IMR-90 (cell line): Measurements from ENCODE around the gene ADAMTS18. TPM values are rescaled to one million over a fixed set of nuclear protein-coding genes. Genes with fewer than 3 reads are reported as not detected.

ENCODE experiments used
- ATAC-seq: fragments of 200-7000 bp; cut with Tn5 transposase; 2 replicates; pipeline ENCODE4 v1.9.1; 2020; ENCODE audit warnings: low read depth, mild to moderate bottlenecking, moderate library complexity
- BruUV-seq: library from RNA; stranded (reverse); fragments of 400-500 nt; replicated peaks from 2 replicates; lab custom pipeline; 2021; lab: Mats Ljungman, UMichigan
- CTCF ChIA-PET: fragments of 300-600 bp; formaldehyde crosslinking; extraction: SDS; loops from one replicate; lab custom pipeline; 2021; ENCODE audit warnings: antibody characterized with exemption; lab: Yijun Ruan, JAX
- POLR2A ChIA-PET: fragments of 300-600 bp; sonication (Branson Sonifier 250); formaldehyde crosslinking; loops from one replicate; lab custom pipeline; 2022; ENCODE audit warnings: antibody characterized with exemption; ENCODE audit not compliant: unreplicated experiment; lab: Charles Lee
- DNase-seq: peaks from one replicate; pipeline ENCODE4 v3.0.0; 2013
- H2AFZ ChIP-seq: replicated peaks from 2 replicates; pipeline ENCODE3; 2013; ENCODE audit warnings: low read length, mild to moderate bottlenecking; ENCODE audit not compliant: poor library complexity
- H2AK5ac ChIP-seq: 2 replicates; pipeline ENCODE4 v1.6.1; 2013; ENCODE audit warnings: low read depth, low read length, inconsistent platforms
- H2AK9ac ChIP-seq: replicated peaks from 2 replicates; pipeline ENCODE3; 2013; ENCODE audit warnings: mild to moderate bottlenecking, low read depth, low read length, moderate library complexity; ENCODE audit not compliant: poor library complexity
- H2BK120ac ChIP-seq: 2 replicates; pipeline ENCODE4 v1.6.1; 2013; ENCODE audit warnings: low read depth, low read length, inconsistent platforms
- H2BK15ac ChIP-seq: 3 replicates; pipeline ENCODE4 v1.6.1; 2013; ENCODE audit warnings: low read depth, low read length, inconsistent platforms
- H2BK20ac ChIP-seq: 2 replicates; pipeline ENCODE4 v1.6.1; 2013; ENCODE audit warnings: low read depth, mild to moderate bottlenecking, inconsistent platforms, low read length, moderate library complexity
- H2BK5ac ChIP-seq: 2 replicates; pipeline ENCODE4 v1.6.1; 2013; ENCODE audit warnings: mild to moderate bottlenecking, low read depth, low read length, inconsistent platforms; ENCODE audit not compliant: poor library complexity, severe bottlenecking
- H3K14ac ChIP-seq: replicated peaks from 2 replicates; pipeline ENCODE4 v1.6.1; 2013; ENCODE audit warnings: low read depth, low read length, inconsistent platforms
- H3K18ac ChIP-seq: 2 replicates; pipeline ENCODE4 v1.6.1; 2013; ENCODE audit warnings: low read depth, low read length, control low read depth
- H3K23ac ChIP-seq: 2 replicates; pipeline ENCODE4 v1.6.1; 2013; ENCODE audit warnings: low read depth, low read length, inconsistent platforms
- H3K27ac ChIP-seq: 2 replicates; pipeline ENCODE4 v1.5.1; 2013; ENCODE audit warnings: mild to moderate bottlenecking, control low read depth, low read length; ENCODE audit not compliant: insufficient read depth
- H3K27me3 ChIP-seq: 2 replicates; pipeline ENCODE4 v1.6.1; 2013; ENCODE audit warnings: low read length; ENCODE audit not compliant: control insufficient read depth, insufficient read depth
- H3K36me3 ChIP-seq: 2 replicates; pipeline ENCODE4 v1.6.1; 2013; ENCODE audit warnings: low read length, mixed read lengths; ENCODE audit not compliant: control insufficient read depth, insufficient read depth
- H3K4ac ChIP-seq: 2 replicates; pipeline ENCODE4 v1.6.1; 2013; ENCODE audit warnings: low read depth, low read length, inconsistent platforms
- H3K4me1 ChIP-seq: 2 replicates; pipeline ENCODE4 v1.6.1; 2013; ENCODE audit warnings: low read length, mixed read lengths; ENCODE audit not compliant: control insufficient read depth, insufficient read depth
- H3K4me2 ChIP-seq: 2 replicates; pipeline ENCODE4 v1.6.1; 2013; ENCODE audit warnings: low read depth, mild to moderate bottlenecking, control low read depth, low read length, moderate library complexity
- H3K4me3 ChIP-seq: 2 replicates; pipeline ENCODE4 v1.5.1; 2013; ENCODE audit warnings: low read depth, mild to moderate bottlenecking, control low read depth, low read length, moderate library complexity; ENCODE audit not compliant: insufficient read depth
- H3K56ac ChIP-seq: 2 replicates; pipeline ENCODE4 v1.6.1; 2013; ENCODE audit warnings: low read length, inconsistent platforms; ENCODE audit not compliant: insufficient read depth; ENCODE audit errors: extremely low read depth
- H3K79me1 ChIP-seq, 2 experiments: 2 replicates each; pipeline ENCODE4 v1.6.1; 2013; ENCODE audit warnings: low read length in 2 of 2, inconsistent platforms in 1 of 2, low read depth in 1 of 2
- H3K9ac ChIP-seq: 2 replicates; pipeline ENCODE4 v1.6.1; 2013; ENCODE audit warnings: low read depth, low read length, control low read depth
- H3K9me1 ChIP-seq: 2 replicates; pipeline ENCODE4 v1.6.1; 2013; ENCODE audit warnings: low read length, inconsistent platforms; ENCODE audit not compliant: insufficient read depth
- H3K9me3 ChIP-seq: 2 replicates; pipeline ENCODE4 v1.6.1; 2013; ENCODE audit warnings: low read length; ENCODE audit not compliant: control insufficient read depth, insufficient read depth
- H4K20me1 ChIP-seq: 2 replicates; pipeline ENCODE4 v1.6.1; 2013; ENCODE audit warnings: low read length, inconsistent platforms; ENCODE audit not compliant: insufficient read depth
- H4K5ac ChIP-seq: 2 replicates; pipeline ENCODE4 v1.6.1; 2013; ENCODE audit warnings: mild to moderate bottlenecking, low read depth, low read length, control low read depth
- H4K8ac ChIP-seq, 2 experiments: 2 replicates each; pipeline ENCODE4 v1.6.1; 2013; ENCODE audit warnings: low read depth in 2 of 2, low read length in 2 of 2, control low read depth in 1 of 2, inconsistent platforms in 1 of 2
- H4K91ac ChIP-seq: 2 replicates; pipeline ENCODE4 v1.6.1; 2013; ENCODE audit warnings: low read depth, low read length, inconsistent platforms; ENCODE audit not compliant: insufficient read depth
- BHLHE40 ChIP-seq: fragments of 150-350 bp; IDR thresholded peaks from 2 replicates; pipeline ENCODE4 v1.6.1; 2016; ENCODE audit warnings: mild to moderate bottlenecking, low read depth, low read length
- CHD1 ChIP-seq: IDR thresholded peaks from 2 replicates; pipeline ENCODE4 v1.6.1; 2012; ENCODE audit warnings: low read depth, low read length, improper control_type of control experiment
- ELK1 ChIP-seq: fragments of 150-350 bp; IDR thresholded peaks from 2 replicates; pipeline ENCODE4 v1.6.1; 2016; ENCODE audit warnings: low read depth, mild to moderate bottlenecking, low read length, moderate library complexity, borderline replicate concordance
- FOS ChIP-seq: fragments of 150-350 bp; IDR thresholded peaks from 2 replicates; pipeline ENCODE4 v1.6.1; 2016; ENCODE audit warnings: low read depth, low read length
- MAFK ChIP-seq: IDR thresholded peaks from 2 replicates; pipeline ENCODE4 v1.6.1; 2012; ENCODE audit warnings: low read depth, low read length, improper control_type of control experiment
- MAZ ChIP-seq: IDR thresholded peaks from 2 replicates; pipeline ENCODE4 v1.6.1; 2012; ENCODE audit warnings: low read depth, mild to moderate bottlenecking, low read length, improper control_type of control experiment, moderate library complexity, borderline replicate concordance
- POLR2A ChIP-seq: IDR thresholded peaks from 2 replicates; pipeline ENCODE4 v1.6.1; 2012; ENCODE audit warnings: mild to moderate bottlenecking, low read depth, low read length
- RAD21 ChIP-seq: IDR thresholded peaks from 2 replicates; pipeline ENCODE4 v1.6.1; 2012; ENCODE audit warnings: low read length, improper control_type of control experiment
- RFX5 ChIP-seq: IDR thresholded peaks from 2 replicates; pipeline ENCODE4 v1.8.0; 2012; ENCODE audit warnings: low read depth, mild to moderate bottlenecking, low read length, moderate library complexity
- SMC3 ChIP-seq: fragments of 150-350 bp; IDR thresholded peaks from 2 replicates; pipeline ENCODE4 v1.6.1; 2016; ENCODE audit warnings: low read depth, mild to moderate bottlenecking, antibody characterized with exemption, low read length, moderate library complexity
- USF2 ChIP-seq: fragments of 150-350 bp; IDR thresholded peaks from 2 replicates; pipeline ENCODE4 v1.6.1; 2017; ENCODE audit warnings: mild to moderate bottlenecking, antibody characterized with exemption, low read length, low read depth
- WGBS, 2 experiments: methylation state at CpG; one replicate each; pipeline versions ENCODE4 v1.1.5 to v1.1.7; 2013; ENCODE audit warnings: missing lambda C conversion rate in 2 of 2; ENCODE audit not compliant: insufficient read length in 1 of 2; ENCODE audit errors: extremely low coverage in 2 of 2; 5-methylcytosine and 5-hydroxymethylcytosine counted together
- dilution Hi-C: fragments of 300-500 bp; cut with HindIII; formaldehyde crosslinking; loops from one replicate; pipeline ENCODE4 v1.14.3; 2018; ENCODE audit warnings: low sequenced_read_pairs; ENCODE audit not compliant: unreplicated experiment
- in situ Hi-C: fragments of 300-500 bp; cut with MboI; formaldehyde crosslinking; loops from 3 replicates; pipeline ENCODE4 v1.14.3; 2019; ENCODE audit warnings: low sequenced_read_pairs, inconsistent platforms, mixed read lengths
- intact Hi-C: fragments of 100-400 bp; cut with micrococcal nuclease; formaldehyde crosslinking; loops from 2 replicates; pipeline ENCODE4 v1.10.0; 2022
- polyA plus RNA-seq, 3 experiments: library from polyadenylated mRNA; depleted of rRNA; stranded (reverse); fragments of >200 nt; gene quantifications; 2 replicates each; pipeline ENCODE4 v1.2.3, GENCODE V29; 2012; ENCODE audit warnings: low replicate concordance in 1 of 3
- total RNA-seq: library from RNA; depleted of rRNA; stranded (reverse); fragments of >200 nt; gene quantifications from 2 replicates; pipeline ENCODE4 v1.2.3, GENCODE V29; 2012

Gene ADAMTS18
- total and polyA plus RNA-seq, 2 of the 4 experiments (the other 2 are of a cell fraction): not detected

- intact Hi-C loops (no loop called here), in situ Hi-C loops (no loop called here), dilution Hi-C loops (no loop called here)
- CTCF ChIA-PET: no interaction called here
- Histone ChIP-seq H3K56ac (no peak overlapping the region), H3K23ac (no peak overlapping the region), H3K27ac (no peak overlapping the region), H2AK9ac (no peak overlapping the region), H2AK5ac (no peak overlapping the region), H2BK20ac (no peak overlapping the region), H4K91ac (no peak overlapping the region), H2BK120ac (no peak overlapping the region), H3K9me1 (no peaks in the 10 kb centered on the region), H3K36me3 (no peaks in the 10 kb centered on the region), H4K20me1 (no peaks in the 10 kb centered on the region), H3K4me3 (no peak overlapping the region), H3K9me3 (no peaks in the 10 kb centered on the region), H3K79me1 (no peaks in the 10 kb centered on the region), H4K5ac (no peak overlapping the region), H2AFZ (no peak overlapping the region), H3K4me2 (no peak overlapping the region), H3K4me1 (no peaks in the 10 kb centered on the region), H3K27me3 (no peaks in the 10 kb centered on the region), H3K14ac (no peak overlapping the region), H3K4ac (no peak overlapping the region), H3K9ac (no peak overlapping the region), H2BK15ac (no peak overlapping the region), H4K8ac (no peak overlapping the region), H3K18ac (no peak overlapping the region), H2BK5ac (no peak overlapping the region)
- no CpG with 5 or more reads among the region's 3 CpGs for WGBS, 2 experiments
- no peak for DNase-seq
- no peak for ATAC-seq
- POLR2A ChIA-PET: no interaction called here
- TF ChIP-seq CHD1 (no peak), MAFK (no peak), SMC3 (no peak), FOS (no peak), USF2 (no peak), RAD21 (no peak), BHLHE40 (no peak), ELK1 (no peak), MAZ (no peak), RFX5 (no peak), POLR2A (no peak)
- no TSS peak for BruUV-seq
Measured at GRCh38 chr16:77452243-77452642, 17.4 kb upstream of the ADAMTS18 start.
